Kidney tubule cell (primary cell): ENCODE results near the gene DBX1.

Experiments used
- DNase-seq: peaks from one replicate; pipeline ENCODE4 v3.0.0-alpha.2; 2018; ENCODE audit warnings: low spot score

DBX1 gene

DNA sequence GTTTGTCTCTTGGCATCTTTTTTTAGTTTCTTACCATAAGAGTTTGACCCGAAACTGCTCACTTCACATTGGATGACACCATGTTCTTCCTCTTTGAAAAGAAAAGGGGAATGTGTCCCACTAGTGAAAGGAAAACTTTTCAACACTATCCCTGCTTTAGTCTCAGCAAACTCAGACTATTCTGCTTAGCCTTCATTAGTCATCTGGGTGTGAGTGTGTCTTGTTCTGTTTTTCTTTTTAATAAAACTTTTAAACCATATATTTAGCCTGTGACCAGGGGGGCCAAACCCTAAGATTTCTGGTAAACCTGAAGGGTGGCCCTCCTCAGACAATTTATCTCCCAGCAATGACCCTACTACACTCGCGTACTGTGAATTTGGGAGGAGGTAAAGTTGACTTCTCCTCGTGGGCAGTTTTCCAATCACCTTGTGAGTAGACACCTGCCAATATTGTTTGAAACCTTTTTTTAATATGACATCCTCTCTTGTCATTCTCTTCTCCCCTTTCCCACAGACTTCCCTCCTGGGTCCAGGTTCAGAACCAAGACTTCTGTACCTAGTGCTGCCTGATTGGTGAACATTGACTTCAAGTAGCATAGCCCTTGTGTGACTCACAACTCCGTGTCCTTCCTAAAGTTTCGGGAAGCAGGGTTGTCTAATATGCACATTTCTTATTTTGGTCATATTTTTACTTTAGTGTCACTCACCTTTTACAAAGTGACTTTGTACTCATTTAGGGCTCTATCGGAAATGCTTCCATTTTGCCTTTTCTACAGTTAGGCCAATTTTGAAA is 39.9 kb downstream of the DBX1 start:
- DNase-seq, result no peak

DNA sequence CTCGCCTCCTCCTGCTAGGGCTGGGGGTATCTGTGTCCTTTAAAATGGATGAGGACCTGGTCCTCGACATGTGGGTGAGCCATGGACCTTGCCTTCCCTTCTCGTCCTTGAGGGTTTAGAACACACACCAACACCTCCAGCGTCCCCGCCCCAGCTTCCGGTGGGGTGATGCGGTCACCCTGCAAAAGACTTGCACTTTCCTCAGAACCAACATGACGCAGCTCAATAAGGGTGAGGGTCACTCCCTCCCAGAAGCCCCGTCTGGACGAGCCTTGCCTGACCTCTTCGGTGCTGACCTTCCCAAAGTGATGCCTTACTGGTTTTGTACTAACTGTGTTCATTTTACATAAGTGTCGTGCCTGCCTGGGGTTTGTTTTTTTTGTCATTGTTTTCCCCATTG is 41.0 kb downstream of the DBX1 start:
- no peak for DNase-seq

DNA sequence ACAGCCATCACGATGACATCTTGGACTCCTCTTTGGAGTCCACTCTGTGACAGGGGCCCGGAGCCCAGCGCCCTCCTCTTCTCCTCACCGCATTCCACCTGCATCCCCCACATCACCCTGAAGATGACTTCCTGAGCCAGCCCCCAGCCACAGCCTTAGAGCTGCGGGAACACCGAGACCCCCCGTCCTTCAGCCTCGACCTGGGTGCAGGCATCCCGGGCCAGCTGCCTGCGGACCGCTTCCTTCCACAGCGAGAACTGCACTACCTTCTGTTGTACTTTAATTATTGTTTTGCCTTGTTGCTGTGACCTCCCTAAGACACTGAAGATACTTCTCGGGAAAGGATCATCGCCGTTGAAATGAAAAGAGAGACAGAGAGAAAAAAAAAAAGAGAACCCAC is 42.1 kb downstream of the DBX1 start:
- DNase-seq, result no peak

DNA sequence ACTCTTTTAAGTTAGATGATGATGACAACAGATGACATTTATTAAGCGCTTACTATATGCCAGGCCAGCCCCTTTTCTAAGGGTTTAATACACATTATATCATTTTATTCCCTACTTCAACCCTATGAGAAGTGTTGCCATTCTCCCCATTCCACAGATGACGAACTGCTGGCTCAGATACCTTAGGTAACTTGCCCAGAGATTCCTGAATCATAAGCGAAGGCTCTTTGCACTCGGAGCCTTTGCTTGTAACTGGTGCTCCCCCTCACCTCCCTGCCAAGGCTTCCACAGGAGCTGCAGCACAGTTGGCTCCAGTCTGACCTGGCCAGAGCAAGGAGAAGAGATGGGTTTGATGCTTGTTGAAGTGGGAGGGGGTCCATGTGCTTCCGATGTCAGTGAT is 43.0 kb downstream of the DBX1 start:
- no peak for DNase-seq

DNA sequence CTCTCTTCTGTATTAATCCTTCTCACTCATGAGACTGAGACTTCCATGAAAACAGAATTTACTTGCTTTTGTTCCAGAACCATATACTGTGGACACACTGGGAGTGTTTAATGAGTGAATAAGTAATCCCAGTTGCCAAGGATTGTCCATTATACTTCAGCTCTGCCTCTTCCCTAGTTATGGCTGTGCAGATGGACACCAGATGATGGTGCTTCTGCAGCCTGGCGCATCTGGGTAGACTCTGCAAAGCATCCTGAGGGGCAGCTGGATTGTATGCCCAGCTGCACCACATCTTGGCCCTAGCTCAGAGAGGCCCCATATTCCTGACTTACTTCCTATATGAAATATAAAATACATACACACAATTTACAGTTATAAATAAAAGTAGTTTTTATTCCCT is 43.5 kb downstream of the DBX1 start:
- DNase-seq, result no peak

DNA sequence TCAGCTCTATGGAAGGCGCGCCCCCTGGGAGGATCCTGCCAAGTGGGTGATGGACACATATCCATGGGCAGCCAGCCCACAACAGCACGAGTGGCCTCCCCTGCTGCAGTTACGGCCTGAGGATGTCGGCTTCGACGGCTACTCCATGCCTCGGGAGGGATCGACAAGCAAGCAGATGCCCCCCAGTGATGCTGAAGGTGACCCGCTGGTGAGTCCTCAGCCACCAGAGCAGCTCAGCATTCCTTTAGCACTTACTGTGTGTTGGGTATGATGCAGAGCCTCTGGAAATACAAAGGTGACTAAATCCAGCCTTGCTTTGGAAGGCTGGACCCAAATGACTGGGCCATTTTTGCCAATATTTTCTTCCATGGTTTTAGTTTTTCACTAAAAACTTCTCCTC is 45.7 kb downstream of the DBX1 start:
- DNase-seq, result peak; percentile 52

DNA sequence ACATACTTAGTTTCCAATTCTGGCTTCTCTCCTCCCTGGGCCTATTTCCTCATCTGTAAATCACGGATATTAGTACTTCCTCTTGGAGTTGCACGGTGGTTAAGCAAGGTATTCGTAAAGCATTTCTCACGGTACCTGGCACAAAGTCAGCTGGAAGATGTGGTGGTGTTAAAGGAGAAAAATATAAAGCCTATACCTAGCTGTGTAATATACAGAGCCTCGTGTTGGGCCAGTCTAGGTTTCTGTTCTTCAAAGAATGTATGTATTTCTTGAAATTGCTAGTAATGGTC is 47.2 kb downstream of the DBX1 start:
- peak; percentile 91 for DNase-seq

DNA sequence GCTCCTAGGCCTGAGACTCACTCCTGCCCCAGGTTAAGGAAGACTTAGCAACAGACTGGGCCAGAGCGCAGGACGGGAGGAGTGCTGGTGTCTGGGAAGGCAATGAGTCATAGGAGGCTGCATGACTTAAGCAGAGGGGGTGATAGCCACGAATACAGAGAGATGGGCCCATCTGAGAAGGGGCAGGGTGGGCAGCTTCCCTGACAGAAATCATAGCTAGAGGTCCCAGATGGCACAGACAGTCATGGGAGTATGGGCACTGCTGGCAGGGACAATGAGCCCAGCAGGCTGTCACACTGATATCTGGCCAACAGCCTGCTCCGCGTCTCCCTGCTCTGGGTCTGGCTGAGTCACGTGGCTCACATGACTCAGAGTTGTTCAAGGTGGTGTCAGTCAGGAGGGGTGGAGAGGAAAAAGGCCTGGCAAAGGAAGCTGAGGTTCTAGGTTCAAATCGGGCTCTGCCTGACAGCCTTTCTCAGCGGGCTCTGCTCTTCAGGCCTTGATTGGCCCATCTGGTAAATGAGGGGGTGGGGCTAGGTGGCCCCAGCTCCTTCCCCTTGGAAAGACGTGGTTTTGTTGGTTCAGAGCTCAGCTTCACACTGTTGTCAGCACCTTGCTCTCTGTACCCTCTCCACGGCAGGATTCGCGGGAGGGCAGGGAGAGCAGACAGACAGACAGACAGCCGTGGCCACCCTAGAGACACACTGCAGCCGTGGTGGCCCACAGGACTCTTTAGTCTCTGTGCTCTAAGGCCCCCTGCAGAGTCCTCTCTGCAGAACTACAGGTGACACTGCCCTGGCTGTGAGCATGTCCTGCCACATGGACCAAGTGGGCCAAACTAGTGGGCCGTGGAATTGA is 47.8 kb downstream of the DBX1 start:
- peak; percentile 96 for DNase-seq

DNA sequence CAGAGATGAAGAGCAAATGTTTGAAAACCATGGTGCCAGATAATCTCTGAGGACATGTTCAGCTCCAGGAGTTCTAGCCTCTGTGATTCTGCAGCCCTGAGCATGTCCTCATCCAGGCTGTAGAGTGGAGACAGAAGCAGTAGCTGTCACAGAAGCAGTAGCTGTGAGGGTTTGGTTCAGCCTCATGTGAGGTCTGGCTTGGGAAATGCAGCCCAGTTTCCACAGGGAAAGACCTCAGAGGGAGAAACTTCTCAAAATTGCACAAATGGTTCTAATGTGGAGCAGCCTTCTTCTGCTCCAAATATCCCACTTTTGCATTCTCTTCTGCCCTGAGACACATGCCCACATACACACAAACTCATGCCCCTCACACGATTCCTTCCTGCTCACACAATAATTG is 48.4 kb downstream of the DBX1 start:
- no peak for DNase-seq

DNA sequence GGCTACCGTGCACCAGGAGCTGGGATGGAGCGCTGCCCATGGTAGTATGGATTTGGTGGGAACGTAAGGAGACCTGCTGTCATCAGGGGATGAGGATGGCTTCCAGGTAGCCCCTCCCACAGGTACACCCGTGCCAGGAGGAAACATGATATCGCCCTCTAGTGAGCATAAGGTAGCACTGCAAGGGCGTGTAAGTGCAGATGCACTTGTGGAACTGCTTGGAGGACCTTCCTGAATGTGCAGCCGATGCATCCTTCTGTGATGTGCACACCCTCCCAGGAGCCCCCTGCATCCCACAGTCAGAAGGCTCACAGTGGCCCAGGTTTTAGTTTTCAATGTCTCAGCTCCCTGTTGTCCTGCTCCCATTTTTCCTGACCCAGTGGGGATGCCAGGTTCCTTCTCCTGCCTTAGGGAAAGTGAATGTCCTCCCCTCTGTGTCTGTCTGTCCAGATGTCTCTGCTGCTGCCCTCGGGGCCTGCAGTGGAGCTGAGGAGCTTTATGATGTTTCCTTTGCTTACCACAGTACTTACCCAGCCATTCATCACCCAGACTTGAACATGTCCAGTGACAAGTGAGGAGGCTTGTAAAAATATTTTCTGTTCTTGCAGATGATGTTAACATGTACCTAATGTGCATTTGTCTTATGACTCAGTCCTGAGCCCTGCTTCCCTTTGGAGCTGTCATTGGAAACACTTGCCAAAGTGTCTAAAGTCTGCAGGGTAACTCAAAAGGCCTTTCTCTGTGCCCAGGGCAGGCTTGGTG is 49.2 kb downstream of the DBX1 start:
- peak; percentile 72 for DNase-seq

DNA sequence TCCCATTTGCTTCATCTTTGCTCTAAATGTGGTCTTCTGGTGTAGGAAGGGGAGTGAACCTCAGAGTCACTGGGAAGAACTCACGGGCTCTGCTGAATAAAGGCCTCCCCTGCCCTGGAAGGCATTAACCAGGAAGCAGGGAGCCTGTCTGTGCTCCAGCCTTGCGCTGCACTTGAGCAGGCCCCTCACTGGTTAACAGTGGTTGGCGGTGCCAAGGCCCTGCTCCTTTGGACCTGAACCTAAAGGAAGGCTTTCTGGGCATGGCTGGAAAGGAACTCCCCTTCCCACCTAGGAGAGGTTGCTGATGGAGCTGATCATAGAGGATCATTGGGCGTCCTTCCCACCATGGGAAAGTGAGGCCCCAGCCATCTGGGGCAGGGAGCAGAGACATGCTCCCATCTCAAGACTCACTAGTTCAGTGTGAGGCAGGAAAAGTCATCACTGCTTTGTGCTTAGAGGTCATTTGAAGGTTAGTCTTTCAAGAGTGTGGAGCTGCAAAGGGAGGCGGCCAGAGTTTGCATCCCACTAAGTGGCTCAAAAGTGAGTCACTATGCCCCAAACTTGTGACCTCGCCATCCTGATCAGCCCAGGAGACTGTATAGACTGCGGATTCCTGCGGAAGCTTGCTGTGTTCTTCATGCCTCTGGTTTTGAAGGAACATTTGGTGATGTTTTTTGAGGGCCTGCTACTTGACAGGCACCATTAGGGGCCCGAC is 50.4 kb downstream of the DBX1 start:
- DNase-seq, result no peak
